HepG2 (cell line): ENCODE data around the gene RHOG. TPM values are rescaled to one million over a fixed set of nuclear protein-coding genes. Genes with fewer than 3 reads are reported as not detected.

Experiments
- ARNT2 ChIP-seq: sonication (generic); formaldehyde crosslinking; IDR thresholded peaks from 2 replicates; pipeline ENCODE4 v1.8.0; 2022; ENCODE audit warnings: mild to moderate bottlenecking, low read depth, missing genetic modification reagents, moderate library complexity
- KAT8 ChIP-seq: IDR thresholded peaks from 2 replicates; pipeline ENCODE4 v1.6.1; 2016; ENCODE audit warnings: missing genetic modification reagents, missing compliant biosample characterization
- MNT ChIP-seq: fragments of 450-650 bp; IDR thresholded peaks from 2 replicates; pipeline ENCODE4 v1.6.1; 2016
- NFATC3 ChIP-seq: sonication (generic); formaldehyde crosslinking; IDR thresholded peaks from 2 replicates; pipeline ENCODE4 v1.5.1; 2020; ENCODE audit warnings: mild to moderate bottlenecking, missing genetic modification reagents
- REPIN1 ChIP-seq: sonication (generic); formaldehyde crosslinking; IDR thresholded peaks from 2 replicates; pipeline ENCODE4 v1.8.0; 2022; ENCODE audit warnings: missing genetic modification reagents, low read depth, mild to moderate bottlenecking, borderline replicate concordance
- TRIM24 ChIP-seq: sonication (generic); formaldehyde crosslinking; IDR thresholded peaks from 2 replicates; pipeline ENCODE4 v1.8.0; 2022; ENCODE audit warnings: mild to moderate bottlenecking, missing genetic modification reagents
- ZNF264 ChIP-seq: sonication (generic); formaldehyde crosslinking; IDR thresholded peaks from 2 replicates; pipeline ENCODE4 v1.4.0; 2020; ENCODE audit warnings: missing genetic modification reagents
- ZNF280D ChIP-seq: sonication (generic); formaldehyde crosslinking; IDR thresholded peaks from 2 replicates; pipeline ENCODE4 v1.5.1; 2020; ENCODE audit warnings: mild to moderate bottlenecking, missing genetic modification reagents
- ZNF33B ChIP-seq: sonication (generic); formaldehyde crosslinking; IDR thresholded peaks from 2 replicates; pipeline ENCODE4 v1.5.1; 2020; ENCODE audit warnings: mild to moderate bottlenecking, missing genetic modification reagents
- ZNF557 ChIP-seq: sonication (generic); formaldehyde crosslinking; IDR thresholded peaks from 2 replicates; pipeline ENCODE4 v1.4.0; 2020; ENCODE audit warnings: missing genetic modification reagents
- polyA plus RNA-seq, 8 experiments: library from polyadenylated mRNA; depleted of rRNA in 3 of 8; stranded (reverse) in 7 of 8; unstranded in 1 of 8; fragments of >200 nt; fragmentation: Illumina TruSeq in 4 of 8; extraction: Trizol in 4 of 8; gene quantifications; 2 replicates each; pipeline versions ENCODE4 v1.2.1 to v1.2.3, GENCODE V29; 2011 to 2016; ENCODE audit warnings: low read depth in 4 of 8, missing spikeins in 1 of 8, mixed read lengths in 1 of 8; ENCODE audit not compliant: insufficient read depth in 1 of 8
- total RNA-seq, 5 experiments: library from RNA; depleted of rRNA; stranded (reverse); fragments of >200 nt; fragmentation: Illumina TruSeq; extraction: Trizol; gene quantifications; 2 replicates each; pipeline ENCODE4 v1.2.3, GENCODE V29; 2016; ENCODE audit warnings: low read depth in 1 of 5
- TF ChIP-seq, protein P1 (sequence below), 2 experiments: fragments of 450-650 bp in 1 of 2; sonication (generic) in 1 of 2; formaldehyde crosslinking in 1 of 2; IDR thresholded peaks; 2 replicates each; pipeline versions ENCODE4 v1.6.1 to v1.8.0; 2016 to 2022; ENCODE audit warnings: antibody characterized with exemption in 1 of 2, mild to moderate bottlenecking in 1 of 2, missing genetic modification reagents in 1 of 2
- TF ChIP-seq, protein P2 (sequence below): sonication (generic); formaldehyde crosslinking; IDR thresholded peaks from 2 replicates; pipeline ENCODE4 v1.8.1; 2023; ENCODE audit warnings: mild to moderate bottlenecking, missing genetic modification reagents

RHOG gene
- total and polyA plus RNA-seq, 2 of the 13 experiments (the other 11 are each of a cell fraction or from before 2014, with no cell fraction given): 7.7 to 23.4 TPM

- TF ChIP-seq, protein P1, sequence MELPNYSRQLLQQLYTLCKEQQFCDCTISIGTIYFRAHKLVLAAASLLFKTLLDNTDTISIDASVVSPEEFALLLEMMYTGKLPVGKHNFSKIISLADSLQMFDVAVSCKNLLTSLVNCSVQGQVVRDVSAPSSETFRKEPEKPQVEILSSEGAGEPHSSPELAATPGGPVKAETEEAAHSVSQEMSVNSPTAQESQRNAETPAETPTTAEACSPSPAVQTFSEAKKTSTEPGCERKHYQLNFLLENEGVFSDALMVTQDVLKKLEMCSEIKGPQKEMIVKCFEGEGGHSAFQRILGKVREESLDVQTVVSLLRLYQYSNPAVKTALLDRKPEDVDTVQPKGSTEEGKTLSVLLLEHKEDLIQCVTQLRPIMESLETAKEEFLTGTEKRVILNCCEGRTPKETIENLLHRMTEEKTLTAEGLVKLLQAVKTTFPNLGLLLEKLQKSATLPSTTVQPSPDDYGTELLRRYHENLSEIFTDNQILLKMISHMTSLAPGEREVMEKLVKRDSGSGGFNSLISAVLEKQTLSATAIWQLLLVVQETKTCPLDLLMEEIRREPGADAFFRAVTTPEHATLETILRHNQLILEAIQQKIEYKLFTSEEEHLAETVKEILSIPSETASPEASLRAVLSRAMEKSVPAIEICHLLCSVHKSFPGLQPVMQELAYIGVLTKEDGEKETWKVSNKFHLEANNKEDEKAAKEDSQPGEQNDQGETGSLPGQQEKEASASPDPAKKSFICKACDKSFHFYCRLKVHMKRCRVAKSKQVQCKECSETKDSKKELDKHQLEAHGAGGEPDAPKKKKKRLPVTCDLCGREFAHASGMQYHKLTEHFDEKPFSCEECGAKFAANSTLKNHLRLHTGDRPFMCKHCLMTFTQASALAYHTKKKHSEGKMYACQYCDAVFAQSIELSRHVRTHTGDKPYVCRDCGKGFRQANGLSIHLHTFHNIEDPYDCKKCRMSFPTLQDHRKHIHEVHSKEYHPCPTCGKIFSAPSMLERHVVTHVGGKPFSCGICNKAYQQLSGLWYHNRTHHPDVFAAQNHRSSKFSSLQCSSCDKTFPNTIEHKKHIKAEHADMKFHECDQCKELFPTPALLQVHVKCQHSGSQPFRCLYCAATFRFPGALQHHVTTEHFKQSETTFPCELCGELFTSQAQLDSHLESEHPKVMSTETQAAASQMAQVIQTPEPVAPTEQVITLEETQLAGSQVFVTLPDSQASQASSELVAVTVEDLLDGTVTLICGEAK (IDR thresholded peaks at IDR 0.05): no peak
- TF ChIP-seq, protein P1 (CRISPR knock-in tag; IDR thresholded peaks at IDR 0.05): peak; percentile 72
- TF ChIP-seq ZNF557: 0 out of 2 replicates have a peak, but pooled peaks have one; percentile 82
- peak; percentile 55; the same call in 1 of the 2 replicates for TF ChIP-seq ZNF33B (CRISPR knock-in tag)
- no peak for TF ChIP-seq TRIM24 (CRISPR knock-in tag)
- TF ChIP-seq ZNF280D: no peak
- peak; percentile 74; the same call in 1 of the 2 replicates for TF ChIP-seq ZNF264 (CRISPR knock-in tag)
- TF ChIP-seq KAT8: peak; percentile 57
- no peak for TF ChIP-seq NFATC3
- TF ChIP-seq, protein P2, sequence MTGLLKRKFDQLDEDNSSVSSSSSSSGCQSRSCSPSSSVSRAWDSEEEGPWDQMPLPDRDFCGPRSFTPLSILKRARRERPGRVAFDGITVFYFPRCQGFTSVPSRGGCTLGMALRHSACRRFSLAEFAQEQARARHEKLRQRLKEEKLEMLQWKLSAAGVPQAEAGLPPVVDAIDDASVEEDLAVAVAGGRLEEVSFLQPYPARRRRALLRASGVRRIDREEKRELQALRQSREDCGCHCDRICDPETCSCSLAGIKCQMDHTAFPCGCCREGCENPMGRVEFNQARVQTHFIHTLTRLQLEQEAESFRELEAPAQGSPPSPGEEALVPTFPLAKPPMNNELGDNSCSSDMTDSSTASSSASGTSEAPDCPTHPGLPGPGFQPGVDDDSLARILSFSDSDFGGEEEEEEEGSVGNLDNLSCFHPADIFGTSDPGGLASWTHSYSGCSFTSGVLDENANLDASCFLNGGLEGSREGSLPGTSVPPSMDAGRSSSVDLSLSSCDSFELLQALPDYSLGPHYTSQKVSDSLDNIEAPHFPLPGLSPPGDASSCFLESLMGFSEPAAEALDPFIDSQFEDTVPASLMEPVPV (CRISPR knock-in tag): peak; percentile 78
- peak; percentile 2 for TF ChIP-seq MNT
- peak; percentile 55 for TF ChIP-seq ARNT2 (CRISPR knock-in tag)
- TF ChIP-seq REPIN1 (CRISPR knock-in tag): peak; percentile 84
Observed at GRCh38 chr11:3797329-3798090, 43.2 kb downstream of the RHOG start, which contains the start of gene NUP98 (continued).
